Measurements from ENCODE around the gene HS6ST1.

DNA sequence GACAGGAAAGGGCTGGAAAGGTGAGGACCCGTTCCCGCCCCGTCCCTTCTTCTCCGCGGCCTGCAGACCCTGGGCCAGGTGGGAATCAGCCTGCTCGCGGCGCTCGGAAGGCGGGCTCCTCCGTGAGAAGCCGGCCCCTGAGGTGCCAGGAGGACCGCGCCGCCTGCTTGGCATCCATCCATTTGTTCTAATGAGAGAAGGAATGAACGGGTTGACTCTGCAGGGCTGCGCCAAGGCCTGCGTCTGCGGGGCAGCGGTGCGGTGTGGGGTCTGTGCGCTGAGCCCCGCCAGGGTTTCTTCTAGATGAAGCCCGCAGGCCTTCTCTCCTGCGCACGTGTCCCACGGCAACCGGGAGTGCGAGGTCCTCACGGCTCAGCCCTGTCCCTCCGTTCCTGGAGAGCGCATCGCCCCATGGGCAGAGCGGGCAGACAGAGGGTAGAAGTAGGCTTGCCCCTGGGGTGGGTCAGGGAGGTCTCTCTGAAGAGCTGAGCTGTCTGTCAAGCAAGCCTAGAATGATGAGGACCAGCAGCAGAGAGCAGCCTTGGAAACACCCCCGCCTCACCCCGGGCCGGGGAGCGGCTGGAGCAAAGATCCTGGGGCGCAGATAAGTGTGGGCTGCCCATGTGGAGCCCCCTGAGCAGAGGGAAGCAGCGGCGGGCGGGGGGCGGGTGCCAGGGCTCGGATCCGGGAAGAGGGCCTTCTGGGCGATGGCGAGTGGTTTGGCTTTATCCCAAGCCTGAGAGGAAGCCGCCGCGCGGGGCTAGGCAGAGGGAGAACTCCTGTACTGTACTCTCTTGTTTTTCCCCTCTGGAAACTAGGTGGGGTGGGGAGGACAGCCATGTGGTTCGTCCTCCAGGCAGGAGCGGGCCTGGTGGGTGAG is 27.9 kb upstream of the HS6ST1 start:
- TF ChIP-seq, protein P1, sequence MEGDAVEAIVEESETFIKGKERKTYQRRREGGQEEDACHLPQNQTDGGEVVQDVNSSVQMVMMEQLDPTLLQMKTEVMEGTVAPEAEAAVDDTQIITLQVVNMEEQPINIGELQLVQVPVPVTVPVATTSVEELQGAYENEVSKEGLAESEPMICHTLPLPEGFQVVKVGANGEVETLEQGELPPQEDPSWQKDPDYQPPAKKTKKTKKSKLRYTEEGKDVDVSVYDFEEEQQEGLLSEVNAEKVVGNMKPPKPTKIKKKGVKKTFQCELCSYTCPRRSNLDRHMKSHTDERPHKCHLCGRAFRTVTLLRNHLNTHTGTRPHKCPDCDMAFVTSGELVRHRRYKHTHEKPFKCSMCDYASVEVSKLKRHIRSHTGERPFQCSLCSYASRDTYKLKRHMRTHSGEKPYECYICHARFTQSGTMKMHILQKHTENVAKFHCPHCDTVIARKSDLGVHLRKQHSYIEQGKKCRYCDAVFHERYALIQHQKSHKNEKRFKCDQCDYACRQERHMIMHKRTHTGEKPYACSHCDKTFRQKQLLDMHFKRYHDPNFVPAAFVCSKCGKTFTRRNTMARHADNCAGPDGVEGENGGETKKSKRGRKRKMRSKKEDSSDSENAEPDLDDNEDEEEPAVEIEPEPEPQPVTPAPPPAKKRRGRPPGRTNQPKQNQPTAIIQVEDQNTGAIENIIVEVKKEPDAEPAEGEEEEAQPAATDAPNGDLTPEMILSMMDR (IDR thresholded peaks at IDR 0.05; ENCODE audit: low read length) = no peak
- no peak for TF ChIP-seq EZH2 (IDR thresholded peaks at IDR 0.05; ENCODE audit: borderline replicate concordance, low read length)

Measured in OCI-LY1 (cell line).